Breast epithelium (tissue), 3 donors: ENCODE data around the gene FAM110A.

Source experiments
- POLR2AphosphoS5 ChIP-seq, 3 donors: sonication (generic); formaldehyde crosslinking; IDR thresholded peaks; one replicate each; pipeline ENCODE4 v1.6.1; 2017; ENCODE audit warnings: antibody characterized with exemption in 3 of 3
- TF ChIP-seq, protein P1 (sequence below), 3 donors: fragments of 450-650 bp; IDR thresholded peaks; one replicate each; pipeline ENCODE4 v1.5.1; 2016 to 2017; ENCODE audit warnings: antibody characterized with exemption in 3 of 3, mild to moderate bottlenecking in 3 of 3, moderate library complexity in 3 of 3

- TF ChIP-seq, protein P1, sequence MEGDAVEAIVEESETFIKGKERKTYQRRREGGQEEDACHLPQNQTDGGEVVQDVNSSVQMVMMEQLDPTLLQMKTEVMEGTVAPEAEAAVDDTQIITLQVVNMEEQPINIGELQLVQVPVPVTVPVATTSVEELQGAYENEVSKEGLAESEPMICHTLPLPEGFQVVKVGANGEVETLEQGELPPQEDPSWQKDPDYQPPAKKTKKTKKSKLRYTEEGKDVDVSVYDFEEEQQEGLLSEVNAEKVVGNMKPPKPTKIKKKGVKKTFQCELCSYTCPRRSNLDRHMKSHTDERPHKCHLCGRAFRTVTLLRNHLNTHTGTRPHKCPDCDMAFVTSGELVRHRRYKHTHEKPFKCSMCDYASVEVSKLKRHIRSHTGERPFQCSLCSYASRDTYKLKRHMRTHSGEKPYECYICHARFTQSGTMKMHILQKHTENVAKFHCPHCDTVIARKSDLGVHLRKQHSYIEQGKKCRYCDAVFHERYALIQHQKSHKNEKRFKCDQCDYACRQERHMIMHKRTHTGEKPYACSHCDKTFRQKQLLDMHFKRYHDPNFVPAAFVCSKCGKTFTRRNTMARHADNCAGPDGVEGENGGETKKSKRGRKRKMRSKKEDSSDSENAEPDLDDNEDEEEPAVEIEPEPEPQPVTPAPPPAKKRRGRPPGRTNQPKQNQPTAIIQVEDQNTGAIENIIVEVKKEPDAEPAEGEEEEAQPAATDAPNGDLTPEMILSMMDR (IDR thresholded peaks at IDR 0.05) = no peak
- no peak for TF ChIP-seq POLR2AphosphoS5 (IDR thresholded peaks at IDR 0.05)
These were observed 24.5 kb downstream of the FAM110A start for GRCh38 chr20:858011-858410.
